Ishikawa (cell line): ENCODE measurements around the gene PKP1.

Experiments used
- CEBPB ChIP-seq: IDR thresholded peaks from 2 replicates; pipeline ENCODE4 v1.6.1; 2012
- CREB1 ChIP-seq: IDR thresholded peaks from 2 replicates; pipeline ENCODE4 v1.6.1; 2012; ENCODE audit warnings: low read depth
- EGR1 ChIP-seq: IDR thresholded peaks from 2 replicates; pipeline ENCODE4 v1.6.1; 2012
- EP300 ChIP-seq: IDR thresholded peaks from 2 replicates; pipeline ENCODE4 v1.6.1; 2012; ENCODE audit warnings: borderline replicate concordance
- MAX ChIP-seq: IDR thresholded peaks from 2 replicates; pipeline ENCODE4 v1.6.1; 2012
- NFIC ChIP-seq: IDR thresholded peaks from 2 replicates; pipeline ENCODE4 v1.6.1; 2012
- RAD21 ChIP-seq: IDR thresholded peaks from 2 replicates; pipeline ENCODE4 v1.6.1; 2012; ENCODE audit warnings: low read depth
- REST ChIP-seq: IDR thresholded peaks from 2 replicates; pipeline ENCODE4 v1.6.1; 2012; ENCODE audit warnings: low read depth, mild to moderate bottlenecking
- TAF1 ChIP-seq: IDR thresholded peaks from 2 replicates; pipeline ENCODE4 v1.6.1; 2012; ENCODE audit warnings: low read depth, mild to moderate bottlenecking
- TCF12 ChIP-seq: IDR thresholded peaks from 2 replicates; pipeline ENCODE4 v1.6.1; 2012; ENCODE audit warnings: low read depth
- TEAD4 ChIP-seq: IDR thresholded peaks from 2 replicates; pipeline ENCODE4 v1.6.1; 2012
- USF1 ChIP-seq: IDR thresholded peaks from 2 replicates; pipeline ENCODE4 v1.6.1; 2012
- YY1 ChIP-seq: IDR thresholded peaks from 2 replicates; pipeline ENCODE4 v1.6.1; 2012; ENCODE audit warnings: low read depth
- ZBTB7A ChIP-seq: IDR thresholded peaks from 2 replicates; pipeline ENCODE4 v1.6.1; 2012; ENCODE audit warnings: low read depth

- TF ChIP-seq USF1 (no peak), TEAD4 (no peak), TAF1 (no peak), EP300 (no peak), ZBTB7A (no peak), YY1 (no peak), CEBPB (no peak), RAD21 (no peak), MAX (no peak), NFIC (no peak), TCF12 (no peak), REST (no peak), EGR1 (no peak), CREB1 (no peak)
These were observed 79.6 kb downstream of the PKP1 start for GRCh38 chr1:201362906-201363305.
